ENCODE data around the gene SLC35G6. TPM values are rescaled to one million over a fixed set of nuclear protein-coding genes. Genes with fewer than 3 reads are reported as not detected.

The SLC35G6 gene
- polyA plus RNA-seq, 1 donor: 0.52 TPM

DNA sequence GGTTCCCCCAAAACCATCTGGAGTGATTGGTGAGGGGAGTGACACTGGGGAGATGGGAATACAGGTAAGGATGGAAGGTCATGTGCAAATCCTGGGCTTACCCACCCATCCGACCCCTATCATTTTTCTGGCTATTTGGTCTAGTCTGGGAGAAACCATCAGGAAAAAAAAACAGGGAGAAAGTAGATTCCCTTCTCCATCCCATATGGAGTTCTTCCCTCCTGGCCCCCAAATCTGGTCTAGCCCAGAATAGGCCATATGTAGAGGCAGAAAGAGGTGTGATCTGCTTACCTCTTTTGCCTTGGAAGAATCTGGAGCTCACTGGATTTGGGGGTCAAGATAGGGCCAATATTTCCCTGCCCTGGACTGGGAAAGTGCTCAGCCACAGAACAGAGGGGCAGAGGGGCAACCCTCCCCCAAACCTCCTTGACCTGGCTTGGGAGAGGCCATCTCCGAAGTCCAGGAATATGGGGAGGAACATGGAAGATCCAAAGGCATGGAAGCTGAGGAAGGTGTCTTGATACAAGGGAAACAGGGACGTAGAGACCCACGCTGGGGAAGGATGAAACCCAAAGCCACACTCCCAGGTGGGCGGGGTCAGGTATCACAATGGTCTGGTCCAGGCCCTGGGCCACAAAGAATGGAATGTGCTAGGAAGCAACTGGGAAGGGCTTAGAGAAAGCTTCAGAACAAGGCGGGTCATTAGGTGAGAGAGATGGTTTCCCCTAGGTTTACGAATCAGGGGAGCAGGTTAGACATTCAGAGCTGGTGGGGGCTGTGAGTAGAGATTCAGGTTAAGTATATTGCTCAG, 20.2 kb upstream of the SLC35G6 start:
- DNase-seq: no peak
- H3K9me3 ChIP-seq (ENCODE audit: control insufficient read depth, low read depth, low read length): no peaks in the 10 kb centered on the region
- H3K4me3 ChIP-seq (ENCODE audit: low read length): no peak overlapping the region
- no peak overlapping the region for H3K27ac ChIP-seq (ENCODE audit: low read length)
- WGBS (ENCODE audit: insufficient coverage, low lambda C conversion rate): no CpG with 5 or more reads among the region's 7 CpGs
- H3K36me3 ChIP-seq (ENCODE audit: control insufficient read depth, insufficient read depth, low read length): peaks cover 46% of the 10 kb centered on the region
- H3K4me1 ChIP-seq (ENCODE audit: control insufficient read depth, insufficient read depth, low read length): peaks cover 6% of the 10 kb centered on the region
- no peaks in the 10 kb centered on the region for H3K27me3 ChIP-seq (ENCODE audit: control insufficient read depth, insufficient read depth, low read length)

DNA sequence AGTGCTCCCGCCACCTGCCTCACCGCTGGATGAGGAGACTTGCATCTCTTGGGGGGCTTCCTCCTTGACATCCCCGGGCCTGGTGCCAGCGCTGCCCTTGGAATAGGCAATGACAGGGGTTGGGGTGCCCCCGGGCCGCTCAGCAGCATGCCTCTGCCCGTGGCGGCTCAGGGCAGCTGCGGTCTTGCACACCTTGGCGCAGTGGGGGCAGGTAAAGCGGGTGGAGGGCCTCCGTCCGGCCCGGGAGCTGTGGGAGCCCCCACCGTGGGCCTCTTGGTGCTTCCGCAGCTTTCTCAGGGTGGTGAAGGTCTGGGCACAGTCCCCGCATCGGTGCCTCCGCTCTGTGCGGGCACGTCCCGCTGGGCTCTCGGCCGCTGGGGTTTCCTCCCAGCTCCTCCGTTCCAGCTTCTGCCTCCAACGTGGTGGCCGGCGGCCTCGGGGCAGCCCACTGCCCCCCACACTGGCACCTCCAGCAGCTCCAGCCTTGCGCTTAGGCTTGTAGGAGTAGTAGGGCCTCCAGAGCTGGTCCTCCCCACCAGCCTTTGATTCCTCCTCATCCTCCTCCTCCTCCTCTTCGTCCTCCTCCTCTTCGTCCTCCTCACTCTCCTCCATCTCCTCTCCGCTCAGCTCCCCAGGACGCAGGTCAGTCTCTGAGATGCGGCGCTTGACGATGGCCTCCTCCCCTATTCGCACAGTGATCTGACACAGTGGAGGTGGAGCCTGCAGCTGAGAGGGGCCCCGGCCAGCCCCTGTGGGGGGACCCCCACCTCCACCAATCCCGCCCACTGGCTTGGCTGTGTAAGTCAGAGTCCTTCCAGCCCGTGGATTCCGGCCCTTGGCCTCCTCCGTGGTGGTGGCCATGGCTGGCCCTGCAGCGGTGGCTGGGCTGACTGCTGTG, 18.5 kb upstream of the SLC35G6 start:
- Histone ChIP-seq H3K27me3 (ENCODE audit: control insufficient read depth, insufficient read depth, low read length) (no peaks in the 10 kb centered on the region), H3K9me3 (ENCODE audit: control insufficient read depth, low read depth, low read length) (no peaks in the 10 kb centered on the region), H3K27ac (ENCODE audit: low read length) (no peak overlapping the region), H3K4me3 (ENCODE audit: low read length) (no peak overlapping the region), H3K4me1 (ENCODE audit: control insufficient read depth, insufficient read depth, low read length) (no peaks in the 10 kb centered on the region), H3K36me3 (ENCODE audit: control insufficient read depth, insufficient read depth, low read length) (peaks cover 62% of the 10 kb centered on the region)
- WGBS (ENCODE audit: insufficient coverage, low lambda C conversion rate): 100% methylated on average over 1 of the region's 44 CpGs
- DNase-seq: no peak

DNA sequence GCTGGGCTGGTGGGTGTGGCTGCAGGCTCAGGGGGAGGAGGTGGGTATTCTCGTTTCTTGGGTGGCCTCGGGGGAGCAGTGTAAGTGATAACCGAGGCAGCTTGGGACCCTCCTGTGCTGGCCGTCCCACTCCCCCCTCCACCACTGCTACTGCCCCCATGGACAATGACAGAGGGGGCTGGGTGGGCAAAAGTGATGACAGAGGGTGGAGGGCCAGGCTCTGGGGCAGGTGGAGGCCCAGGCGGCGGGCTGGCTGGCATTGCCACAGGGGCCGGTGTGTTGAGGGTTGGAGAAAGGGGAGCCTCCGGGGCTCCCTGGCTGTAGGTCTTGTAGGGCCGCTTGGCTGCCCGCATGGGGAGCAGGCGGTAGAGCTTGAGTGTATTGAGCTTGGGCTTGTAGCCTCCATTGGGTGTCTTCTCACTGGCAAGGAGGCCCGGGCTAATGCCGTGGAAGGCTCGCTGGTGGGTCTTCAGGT, 17.8 kb upstream of the SLC35G6 start:
- Histone ChIP-seq H3K27me3 (ENCODE audit: control insufficient read depth, insufficient read depth, low read length) (no peaks in the 10 kb centered on the region), H3K9me3 (ENCODE audit: control insufficient read depth, low read depth, low read length) (no peaks in the 10 kb centered on the region), H3K4me1 (ENCODE audit: control insufficient read depth, insufficient read depth, low read length) (no peaks in the 10 kb centered on the region), H3K4me3 (ENCODE audit: low read length) (no peak overlapping the region), H3K36me3 (ENCODE audit: control insufficient read depth, insufficient read depth, low read length) (peaks cover 66% of the 10 kb centered on the region), H3K27ac (ENCODE audit: low read length) (no peak overlapping the region)
- no CpG with 5 or more reads among the region's 14 CpGs for WGBS (ENCODE audit: insufficient coverage, low lambda C conversion rate)
- DNase-seq: no peak

DNA sequence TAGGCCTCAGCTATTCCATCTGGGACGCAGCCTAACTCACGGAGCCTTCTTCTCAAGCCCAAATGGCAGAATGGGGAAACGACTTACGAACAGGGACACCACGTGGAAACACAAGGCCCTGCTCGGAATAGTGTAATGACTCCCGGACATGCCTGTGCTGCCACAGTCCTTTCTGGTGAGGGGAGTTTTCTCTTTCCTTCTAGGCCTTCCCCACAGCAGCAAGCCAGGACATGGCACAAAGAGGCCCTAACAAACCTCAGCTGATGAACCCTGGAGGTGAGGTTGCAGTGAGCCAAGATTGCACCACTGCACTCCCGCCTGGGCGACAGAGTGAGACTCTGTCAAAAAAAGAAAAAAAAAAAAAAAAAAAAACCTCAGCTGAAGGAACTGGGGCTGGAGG, 17.2 kb upstream of the SLC35G6 start:
- no peaks in the 10 kb centered on the region for H3K4me1 ChIP-seq (ENCODE audit: control insufficient read depth, insufficient read depth, low read length)
- DNase-seq: no peak
- WGBS (ENCODE audit: insufficient coverage, low lambda C conversion rate): 100% methylated on average over 2 of the region's 9 CpGs
- no peak overlapping the region for H3K4me3 ChIP-seq (ENCODE audit: low read length)
- H3K36me3 ChIP-seq (ENCODE audit: control insufficient read depth, insufficient read depth, low read length): peaks cover 70% of the 10 kb centered on the region
- no peaks in the 10 kb centered on the region for H3K9me3 ChIP-seq (ENCODE audit: control insufficient read depth, low read depth, low read length)
- no peak overlapping the region for H3K27ac ChIP-seq (ENCODE audit: low read length)
- no peaks in the 10 kb centered on the region for H3K27me3 ChIP-seq (ENCODE audit: control insufficient read depth, insufficient read depth, low read length)

DNA sequence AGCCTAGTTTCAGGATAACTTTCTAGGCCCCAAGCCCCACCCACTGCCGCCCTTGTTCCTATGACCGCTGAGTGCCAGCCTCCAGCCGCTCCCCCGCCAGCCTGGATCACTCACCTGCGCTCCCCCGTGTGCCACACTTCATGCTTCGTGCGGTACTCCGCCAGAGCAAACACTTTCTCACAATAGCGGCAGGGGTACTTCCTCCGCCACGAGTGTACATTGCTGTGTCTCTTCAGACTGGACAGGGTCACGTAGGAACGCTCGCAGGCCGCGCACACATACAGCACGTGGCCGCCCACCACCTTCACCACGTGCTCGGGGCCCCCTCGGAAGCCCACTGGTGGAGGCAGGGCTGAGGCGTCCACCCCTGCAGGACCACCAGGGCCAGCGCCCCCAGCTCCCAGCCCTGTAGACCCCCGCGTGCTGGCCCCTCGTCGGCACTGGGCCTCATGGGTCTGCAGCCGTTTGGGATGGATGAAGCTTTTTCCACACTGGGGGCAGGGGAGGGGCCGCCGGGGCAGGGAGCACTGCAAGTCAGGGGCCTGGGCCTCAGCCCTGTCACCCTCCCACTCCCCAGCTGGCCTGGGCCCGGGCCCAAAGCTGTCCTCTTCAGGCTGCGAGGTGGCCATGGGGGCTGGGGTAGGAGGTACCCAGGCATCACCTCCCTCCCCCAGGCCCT, 15.5 kb upstream of the SLC35G6 start:
- H3K4me3 ChIP-seq (ENCODE audit: low read length): no peak overlapping the region
- no peak for DNase-seq
- H3K27ac ChIP-seq (ENCODE audit: low read length): no peak overlapping the region
- no CpG with 5 or more reads among the region's 33 CpGs for WGBS (ENCODE audit: insufficient coverage, low lambda C conversion rate)
- no peaks in the 10 kb centered on the region for H3K9me3 ChIP-seq (ENCODE audit: control insufficient read depth, low read depth, low read length)
- peaks cover 70% of the 10 kb centered on the region for H3K36me3 ChIP-seq (ENCODE audit: control insufficient read depth, insufficient read depth, low read length)
- no peaks in the 10 kb centered on the region for H3K27me3 ChIP-seq (ENCODE audit: control insufficient read depth, insufficient read depth, low read length)
- no peaks in the 10 kb centered on the region for H3K4me1 ChIP-seq (ENCODE audit: control insufficient read depth, insufficient read depth, low read length)

DNA sequence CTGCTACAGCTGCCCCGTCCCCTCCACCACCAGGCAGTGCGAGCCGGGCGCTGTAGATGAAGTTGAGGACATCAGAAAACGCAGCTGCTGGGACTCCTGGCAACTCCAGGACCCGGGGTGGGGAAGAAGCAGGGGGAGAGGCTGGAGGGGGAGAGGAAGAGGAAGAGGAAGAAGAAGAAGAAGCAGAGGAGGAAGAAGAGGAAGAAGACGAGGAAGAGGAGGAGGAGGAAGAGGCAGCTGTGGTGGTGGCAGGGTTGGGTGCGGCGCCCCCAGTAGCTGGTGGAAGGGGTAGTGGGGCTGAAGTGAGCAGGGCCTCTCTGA, 15.0 kb upstream of the SLC35G6 start:
- Histone ChIP-seq H3K36me3 (ENCODE audit: control insufficient read depth, insufficient read depth, low read length) (peaks cover 65% of the 10 kb centered on the region), H3K9me3 (ENCODE audit: control insufficient read depth, low read depth, low read length) (no peaks in the 10 kb centered on the region), H3K27me3 (ENCODE audit: control insufficient read depth, insufficient read depth, low read length) (no peaks in the 10 kb centered on the region), H3K4me3 (ENCODE audit: low read length) (no peak overlapping the region), H3K27ac (ENCODE audit: low read length) (no peak overlapping the region), H3K4me1 (ENCODE audit: control insufficient read depth, insufficient read depth, low read length) (no peaks in the 10 kb centered on the region)
- no peak for DNase-seq
- WGBS (ENCODE audit: insufficient coverage, low lambda C conversion rate): 100% methylated on average over 1 of the region's 9 CpGs

DNA sequence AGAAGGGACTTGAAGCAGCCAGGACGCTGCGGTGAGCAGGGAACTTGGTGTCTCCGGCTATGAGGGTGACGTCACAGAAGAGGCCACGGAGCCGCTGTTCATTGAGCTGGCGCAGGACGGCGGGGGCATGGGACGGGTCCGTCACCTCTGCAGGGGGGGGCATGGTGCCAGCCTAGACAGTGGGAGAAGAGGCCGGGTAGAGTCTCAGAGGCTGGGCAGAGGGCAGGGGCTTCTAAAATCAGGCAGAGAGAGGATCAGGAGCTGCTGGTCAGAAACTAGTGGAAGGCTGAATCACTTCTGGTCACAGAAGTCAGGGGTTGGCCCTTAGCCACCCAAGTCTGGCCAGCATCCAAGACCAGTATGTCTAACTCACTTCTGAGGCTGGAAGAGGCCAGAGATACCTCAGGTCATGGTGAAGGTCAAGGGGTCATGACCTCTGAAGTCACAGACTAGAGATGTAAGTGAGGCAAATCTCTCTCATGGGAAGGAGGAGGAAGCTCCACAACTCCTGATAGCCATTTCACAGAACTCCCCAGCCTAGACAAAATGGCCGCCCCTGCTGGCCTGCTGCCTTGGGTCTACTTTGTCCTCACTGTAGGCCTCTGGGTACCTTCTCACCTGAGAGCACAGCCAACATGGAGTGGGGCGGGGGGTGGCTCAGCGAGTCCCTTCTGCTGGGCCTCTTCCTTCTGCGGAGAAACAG, 14.5 kb upstream of the SLC35G6 start:
- H3K36me3 ChIP-seq (ENCODE audit: control insufficient read depth, insufficient read depth, low read length): peaks cover 61% of the 10 kb centered on the region
- H3K4me1 ChIP-seq (ENCODE audit: control insufficient read depth, insufficient read depth, low read length): no peaks in the 10 kb centered on the region

DNA sequence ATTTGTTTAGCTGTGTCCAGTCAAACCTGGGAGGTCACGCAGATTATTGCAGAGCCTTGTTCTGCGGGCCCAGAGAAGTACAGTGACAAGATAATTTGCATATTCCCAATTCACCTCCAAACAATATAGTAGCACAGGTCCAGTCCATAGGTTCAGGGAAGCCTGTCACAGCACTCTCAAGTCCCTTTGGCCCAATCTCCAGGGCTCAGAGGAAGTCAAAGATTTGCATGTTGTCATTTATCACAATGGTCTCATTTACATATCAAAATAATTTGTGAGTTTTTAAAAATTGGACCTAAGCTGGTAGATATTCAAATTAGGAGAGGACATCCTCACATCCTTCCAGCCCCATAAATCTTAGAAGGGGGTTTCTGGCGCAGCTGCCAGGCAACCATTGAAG, 13.7 kb upstream of the SLC35G6 start:
- H3K9me3 ChIP-seq (ENCODE audit: control insufficient read depth, low read depth, low read length): no peaks in the 10 kb centered on the region
- peaks cover 54% of the 10 kb centered on the region for H3K36me3 ChIP-seq (ENCODE audit: control insufficient read depth, insufficient read depth, low read length)
- no peaks in the 10 kb centered on the region for H3K4me1 ChIP-seq (ENCODE audit: control insufficient read depth, insufficient read depth, low read length)
- no peak for DNase-seq
- no CpG with 5 or more reads among the region's 3 CpGs for WGBS (ENCODE audit: insufficient coverage, low lambda C conversion rate)
- H3K27me3 ChIP-seq (ENCODE audit: control insufficient read depth, insufficient read depth, low read length): no peaks in the 10 kb centered on the region
- H3K27ac ChIP-seq (ENCODE audit: low read length): no peak overlapping the region
- no peak overlapping the region for H3K4me3 ChIP-seq (ENCODE audit: low read length)

More for the DNA sequence above, 14.5 kb upstream of the SLC35G6 start:
- Histone ChIP-seq H3K27me3 (ENCODE audit: control insufficient read depth, insufficient read depth, low read length) (no peaks in the 10 kb centered on the region), H3K4me3 (ENCODE audit: low read length) (no peak overlapping the region), H3K27ac (ENCODE audit: low read length) (no peak overlapping the region), H3K9me3 (ENCODE audit: control insufficient read depth, low read depth, low read length) (no peaks in the 10 kb centered on the region)
- no peak for DNase-seq
- WGBS (ENCODE audit: insufficient coverage, low lambda C conversion rate): no CpG with 5 or more reads among the region's 16 CpGs

DNA sequence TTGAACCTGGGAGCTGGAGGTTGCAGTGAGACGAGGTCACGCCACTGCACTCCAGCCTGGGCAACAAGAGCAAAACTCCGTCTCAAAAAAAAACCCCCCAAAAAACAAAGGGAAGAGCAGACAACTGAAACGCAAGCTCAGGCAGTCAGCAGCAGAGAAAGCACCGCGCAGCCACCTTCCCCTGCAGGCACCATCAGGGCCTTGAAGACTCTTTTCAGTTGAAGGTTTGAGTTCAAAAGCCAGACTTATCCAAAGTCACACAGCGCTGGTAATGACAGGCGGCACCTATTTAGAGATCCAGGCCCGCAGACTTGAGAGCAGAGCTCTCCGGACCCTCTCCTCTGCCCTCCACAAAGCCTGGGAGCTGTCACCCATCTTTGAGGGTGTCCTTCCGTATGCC, 13.0 kb upstream of the SLC35G6 start:
- Histone ChIP-seq H3K4me3 (ENCODE audit: low read length) (no peak overlapping the region), H3K27me3 (ENCODE audit: control insufficient read depth, insufficient read depth, low read length) (no peaks in the 10 kb centered on the region), H3K4me1 (ENCODE audit: control insufficient read depth, insufficient read depth, low read length) (no peaks in the 10 kb centered on the region), H3K27ac (ENCODE audit: low read length) (no peak overlapping the region), H3K36me3 (ENCODE audit: control insufficient read depth, insufficient read depth, low read length) (peaks cover 46% of the 10 kb centered on the region), H3K9me3 (ENCODE audit: control insufficient read depth, low read depth, low read length) (no peaks in the 10 kb centered on the region)
- no CpG with 5 or more reads among the region's 11 CpGs for WGBS (ENCODE audit: insufficient coverage, low lambda C conversion rate)
- DNase-seq: no peak
